Breast epithelium (tissue), 3 donors: ENCODE measurements around the gene MYO6.

Experiments
- CTCF ChIP-seq, 3 donors: fragments of 450-650 bp; IDR thresholded peaks; one replicate each; pipeline ENCODE4 v1.5.1; 2016 to 2017; ENCODE audit warnings: antibody characterized with exemption in 3 of 3, mild to moderate bottlenecking in 3 of 3, moderate library complexity in 3 of 3
- POLR2A ChIP-seq: fragments of 450-650 bp; IDR thresholded peaks from one replicate; pipeline ENCODE4 v1.6.1; 2016; ENCODE audit warnings: antibody characterized with exemption, mild to moderate bottlenecking, moderate library complexity
- POLR2AphosphoS5 ChIP-seq, 3 donors: sonication (generic); formaldehyde crosslinking; IDR thresholded peaks; one replicate each; pipeline ENCODE4 v1.6.1; 2017; ENCODE audit warnings: antibody characterized with exemption in 3 of 3

- no peak for TF ChIP-seq CTCF (IDR thresholded peaks at IDR 0.05)
- no peak for TF ChIP-seq POLR2AphosphoS5 (IDR thresholded peaks at IDR 0.05)
- no peak for TF ChIP-seq POLR2A
These were observed 10.2 kb downstream of the MYO6 start for GRCh38 chr6:75759207-75759606.
